ENCODE data around the gene SRSF9.
"Not testable (repeated sequence)": the region's sequence is repeated elsewhere in the genome, so short reads cannot be mapped to it uniquely, and the experiment has no call there.

Gene SRSF9

DNA sequence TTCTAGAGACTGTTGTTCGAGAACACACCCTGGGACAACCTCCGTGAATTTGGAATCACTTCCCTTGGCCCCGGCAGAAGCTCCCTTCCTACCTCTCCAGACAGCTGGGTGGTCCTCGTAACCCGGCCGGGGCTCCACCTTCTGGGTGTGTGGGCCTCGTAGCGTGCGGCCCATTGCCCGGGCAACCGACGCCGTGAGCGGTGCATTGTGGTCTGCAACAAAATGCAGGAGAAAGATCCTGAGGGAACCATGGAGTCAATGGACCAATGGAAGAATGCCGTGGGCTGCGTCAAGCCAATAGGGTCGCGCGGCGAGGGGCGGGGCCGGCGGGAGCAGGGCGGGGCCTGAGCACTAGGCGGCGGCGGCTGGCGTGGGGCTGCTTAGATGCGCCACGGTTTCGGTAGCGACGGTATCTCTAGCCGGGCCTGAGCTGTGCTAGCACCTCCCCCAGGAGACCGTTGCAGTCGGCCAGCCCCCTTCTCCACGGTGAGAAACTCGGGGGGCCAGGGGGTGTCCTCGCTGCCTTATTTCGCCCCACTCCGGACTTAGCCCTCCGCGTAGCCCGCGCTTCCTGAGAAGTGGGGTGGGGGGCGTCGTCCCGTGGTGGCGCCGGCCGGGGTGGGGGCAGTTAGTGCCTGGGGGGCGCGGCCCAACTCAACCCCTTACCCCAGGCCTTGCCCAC is 26.3 kb upstream of the SRSF9 start, which contains the start of gene DYNLL1:
Gene DYNLL1, plus strand, starts transcription at position 383 of the 682 bp plus-strand sequence. CDS start 309 bp downstream, outside the sequence.
- Histone ChIP-seq H3K4me2 (ENCODE audit: low read length) (peak within 1 kb of the TSS; percentile 90), H3K27me3 (ENCODE audit: control insufficient read depth, insufficient read depth, low read length) (no peaks in the 10 kb centered on the region), H3K36me3 (ENCODE audit: insufficient read depth, low read length) (peaks cover 19% of the 10 kb centered on the region), H3K9ac (ENCODE audit: low read depth, low read length) (peak within 1 kb of the TSS; percentile 90), H3K9me3 (replicated peaks; ENCODE audit: low read length) (no peaks in the 10 kb centered on the region), H3K4me1 (ENCODE audit: control insufficient read depth, insufficient read depth, low read length) (peaks cover 15% of the 10 kb centered on the region), H3K4me3 (ENCODE audit: low read length) (peak within 1 kb of the TSS; percentile 97)

GRCh38 chr12:120495186-120495730 is 25.7 kb upstream of the SRSF9 start:
- no peaks in the 10 kb centered on the region for H3K9me3 ChIP-seq (replicated peaks; ENCODE audit: low read length)
- H3K9ac ChIP-seq (ENCODE audit: low read depth, low read length): peak overlapping the region; percentile 55
- no peaks in the 10 kb centered on the region for H3K27me3 ChIP-seq (ENCODE audit: control insufficient read depth, insufficient read depth, low read length)
- peaks cover 19% of the 10 kb centered on the region for H3K36me3 ChIP-seq (ENCODE audit: insufficient read depth, low read length)
- peak overlapping the region; percentile 90 for H3K4me2 ChIP-seq (ENCODE audit: low read length)
- H3K4me1 ChIP-seq (ENCODE audit: control insufficient read depth, insufficient read depth, low read length): peaks cover 15% of the 10 kb centered on the region
- H3K4me3 ChIP-seq (ENCODE audit: low read length): peak overlapping the region; percentile 97

- no peaks in the 10 kb centered on the region for H3K27me3 ChIP-seq (ENCODE audit: control insufficient read depth, insufficient read depth, low read length)
- H3K9me3 ChIP-seq (replicated peaks; ENCODE audit: low read length): no peaks in the 10 kb centered on the region
- no peak overlapping the region for H3K4me2 ChIP-seq (ENCODE audit: low read length)
- peaks cover 6% of the 10 kb centered on the region for H3K36me3 ChIP-seq (ENCODE audit: insufficient read depth, low read length)
- H3K4me1 ChIP-seq (ENCODE audit: control insufficient read depth, insufficient read depth, low read length): peaks cover 4% of the 10 kb centered on the region
- H3K9ac ChIP-seq (ENCODE audit: low read depth, low read length): no peak overlapping the region
- no peak overlapping the region for H3K4me3 ChIP-seq (ENCODE audit: low read length)
These were observed 21.4 kb upstream of the SRSF9 start for GRCh38 chr12:120490833-120491512.

- H3K9me3 ChIP-seq (replicated peaks; ENCODE audit: low read length): no peaks in the 10 kb centered on the region
- H3K4me3 ChIP-seq (ENCODE audit: low read length): no peak overlapping the region
- no peaks in the 10 kb centered on the region for H3K27me3 ChIP-seq (ENCODE audit: control insufficient read depth, insufficient read depth, low read length)
- H3K4me1 ChIP-seq (ENCODE audit: control insufficient read depth, insufficient read depth, low read length): peaks cover 4% of the 10 kb centered on the region
- H3K36me3 ChIP-seq (ENCODE audit: insufficient read depth, low read length): peaks cover 6% of the 10 kb centered on the region
- H3K9ac ChIP-seq (ENCODE audit: low read depth, low read length): no peak overlapping the region
- H3K4me2 ChIP-seq (ENCODE audit: low read length): no peak overlapping the region
These were observed 20.8 kb upstream of the SRSF9 start for GRCh38 chr12:120490325-120490724.

DNA sequence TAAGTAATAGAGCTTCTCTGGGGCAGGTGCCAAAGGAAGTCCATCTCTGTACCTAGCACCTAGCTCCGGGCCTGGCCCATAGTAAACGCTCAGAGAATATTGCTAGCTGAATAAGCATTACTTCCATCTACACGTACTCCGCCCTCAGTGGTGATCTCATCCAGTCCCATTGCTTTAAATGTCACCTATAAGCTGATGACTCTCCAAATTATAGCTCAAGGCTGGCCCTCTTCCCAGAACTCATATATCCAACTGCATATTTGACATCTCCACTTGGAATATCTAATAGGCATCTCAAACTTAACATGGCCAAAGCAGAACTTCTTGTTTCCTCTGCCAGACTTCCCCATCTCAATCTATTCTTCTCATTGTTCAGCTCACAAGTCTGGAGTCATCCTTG is 19.5 kb upstream of the SRSF9 start:
- no peak overlapping the region for H3K9ac ChIP-seq (ENCODE audit: low read depth, low read length)
- no peaks in the 10 kb centered on the region for H3K9me3 ChIP-seq (replicated peaks; ENCODE audit: low read length)
- no peaks in the 10 kb centered on the region for H3K27me3 ChIP-seq (ENCODE audit: control insufficient read depth, insufficient read depth, low read length)

GRCh38 chr12:120488057-120488640 is 18.6 kb upstream of the SRSF9 start:
- no peaks in the 10 kb centered on the region for H3K9me3 ChIP-seq (replicated peaks; ENCODE audit: low read length)
- no peak overlapping the region for H3K9ac ChIP-seq (ENCODE audit: low read depth, low read length)
- peaks cover 6% of the 10 kb centered on the region for H3K36me3 ChIP-seq (ENCODE audit: insufficient read depth, low read length)
- H3K27me3 ChIP-seq (ENCODE audit: control insufficient read depth, insufficient read depth, low read length): no peaks in the 10 kb centered on the region
- no peak overlapping the region for H3K4me2 ChIP-seq (ENCODE audit: low read length)
- H3K4me1 ChIP-seq (ENCODE audit: control insufficient read depth, insufficient read depth, low read length): no peaks in the 10 kb centered on the region
- H3K4me3 ChIP-seq (ENCODE audit: low read length): no peak overlapping the region

More for the DNA sequence above, 19.5 kb upstream of the SRSF9 start:
- peaks cover 6% of the 10 kb centered on the region for H3K36me3 ChIP-seq (ENCODE audit: insufficient read depth, low read length)
- H3K4me3 ChIP-seq (ENCODE audit: low read length): no peak overlapping the region
- H3K4me2 ChIP-seq (ENCODE audit: low read length): no peak overlapping the region
- no peaks in the 10 kb centered on the region for H3K4me1 ChIP-seq (ENCODE audit: control insufficient read depth, insufficient read depth, low read length)

- H3K27me3 ChIP-seq (ENCODE audit: control insufficient read depth, insufficient read depth, low read length); H3K4me2 ChIP-seq (ENCODE audit: low read length); H3K36me3 ChIP-seq (ENCODE audit: insufficient read depth, low read length); H3K9me3 ChIP-seq (replicated peaks; ENCODE audit: low read length); H3K4me1 ChIP-seq (ENCODE audit: control insufficient read depth, insufficient read depth, low read length); H3K4me3 ChIP-seq (ENCODE audit: low read length); H3K9ac ChIP-seq (ENCODE audit: low read depth, low read length): not testable (repeated sequence)
These were observed 18.0 kb upstream of the SRSF9 start for GRCh38 chr12:120487552-120487951.

DNA sequence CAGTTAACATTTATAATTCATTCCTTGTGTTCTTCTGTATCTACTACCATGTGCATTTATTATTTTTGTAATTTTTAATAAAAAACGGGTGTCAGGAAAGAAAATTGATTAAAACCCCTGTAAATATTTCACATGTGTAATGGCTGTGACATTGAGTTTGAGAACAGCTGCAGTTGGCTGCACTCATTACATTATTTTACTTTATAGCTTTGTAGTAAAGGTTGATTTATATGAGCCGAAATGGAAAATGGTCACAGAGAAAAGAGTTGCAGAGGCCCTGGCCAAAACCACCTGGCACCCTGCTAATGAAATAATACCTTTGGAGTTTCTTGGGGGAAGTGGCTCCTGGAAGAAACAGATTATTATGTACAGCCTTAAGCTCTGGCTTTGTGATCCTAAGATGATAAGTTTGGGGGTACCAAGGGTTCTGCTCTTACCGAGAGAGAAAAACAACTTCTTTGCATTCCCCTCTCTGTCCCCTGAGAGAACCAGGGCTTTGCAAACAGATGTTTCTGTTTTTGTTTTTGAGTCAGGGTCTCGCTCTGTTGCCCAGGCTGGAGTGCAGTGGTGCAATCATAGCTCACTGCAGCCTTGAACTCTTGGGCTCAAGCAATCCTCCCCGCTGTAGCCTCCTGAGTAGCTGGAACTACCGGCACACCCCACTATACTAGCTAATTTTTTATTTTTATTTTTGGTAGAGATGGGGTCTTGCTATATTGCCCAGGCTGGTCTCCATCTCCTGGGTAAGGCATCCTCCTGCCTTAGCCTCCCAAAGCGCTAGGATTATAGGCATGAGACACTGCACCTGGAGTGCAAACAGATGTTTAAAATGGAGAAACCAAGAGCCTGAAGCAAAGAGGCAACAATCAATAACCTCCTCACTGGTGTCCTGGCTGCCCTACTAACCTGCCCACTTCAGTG is 16.7 kb upstream of the SRSF9 start:
- Histone ChIP-seq H3K4me3 (ENCODE audit: low read length) (no peak overlapping the region), H3K36me3 (ENCODE audit: insufficient read depth, low read length) (no peaks in the 10 kb centered on the region), H3K27me3 (ENCODE audit: control insufficient read depth, insufficient read depth, low read length) (no peaks in the 10 kb centered on the region), H3K9ac (ENCODE audit: low read depth, low read length) (no peak overlapping the region), H3K4me1 (ENCODE audit: control insufficient read depth, insufficient read depth, low read length) (no peaks in the 10 kb centered on the region), H3K4me2 (ENCODE audit: low read length) (no peak overlapping the region), H3K9me3 (replicated peaks; ENCODE audit: low read length) (no peaks in the 10 kb centered on the region)

DNA sequence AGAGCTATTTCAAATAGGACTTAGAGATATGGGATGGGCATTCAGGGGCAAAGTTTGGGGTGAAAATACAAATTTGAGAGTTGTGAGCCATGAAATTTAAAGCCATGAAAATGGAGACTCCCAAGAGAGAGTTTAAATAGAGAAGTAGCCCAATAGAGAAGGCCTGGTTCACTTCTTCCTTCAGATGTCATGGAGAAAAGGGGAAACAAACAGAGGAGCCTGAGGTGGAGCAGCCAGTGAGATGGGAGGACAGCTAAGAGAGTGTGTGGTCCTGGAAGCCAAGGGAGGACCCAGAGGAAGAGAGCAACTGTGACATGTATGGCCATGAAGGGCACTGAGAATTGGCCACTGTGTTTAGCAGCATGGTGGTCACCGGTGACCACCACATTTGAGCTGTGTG is 14.1 kb upstream of the SRSF9 start:
- Histone ChIP-seq H3K4me3 (ENCODE audit: low read length) (no peak overlapping the region), H3K9me3 (replicated peaks; ENCODE audit: low read length) (no peaks in the 10 kb centered on the region), H3K9ac (ENCODE audit: low read depth, low read length) (no peak overlapping the region), H3K27me3 (ENCODE audit: control insufficient read depth, insufficient read depth, low read length) (no peaks in the 10 kb centered on the region), H3K4me2 (ENCODE audit: low read length) (no peak overlapping the region), H3K36me3 (ENCODE audit: insufficient read depth, low read length) (no peaks in the 10 kb centered on the region), H3K4me1 (ENCODE audit: control insufficient read depth, insufficient read depth, low read length) (no peaks in the 10 kb centered on the region)

DNA sequence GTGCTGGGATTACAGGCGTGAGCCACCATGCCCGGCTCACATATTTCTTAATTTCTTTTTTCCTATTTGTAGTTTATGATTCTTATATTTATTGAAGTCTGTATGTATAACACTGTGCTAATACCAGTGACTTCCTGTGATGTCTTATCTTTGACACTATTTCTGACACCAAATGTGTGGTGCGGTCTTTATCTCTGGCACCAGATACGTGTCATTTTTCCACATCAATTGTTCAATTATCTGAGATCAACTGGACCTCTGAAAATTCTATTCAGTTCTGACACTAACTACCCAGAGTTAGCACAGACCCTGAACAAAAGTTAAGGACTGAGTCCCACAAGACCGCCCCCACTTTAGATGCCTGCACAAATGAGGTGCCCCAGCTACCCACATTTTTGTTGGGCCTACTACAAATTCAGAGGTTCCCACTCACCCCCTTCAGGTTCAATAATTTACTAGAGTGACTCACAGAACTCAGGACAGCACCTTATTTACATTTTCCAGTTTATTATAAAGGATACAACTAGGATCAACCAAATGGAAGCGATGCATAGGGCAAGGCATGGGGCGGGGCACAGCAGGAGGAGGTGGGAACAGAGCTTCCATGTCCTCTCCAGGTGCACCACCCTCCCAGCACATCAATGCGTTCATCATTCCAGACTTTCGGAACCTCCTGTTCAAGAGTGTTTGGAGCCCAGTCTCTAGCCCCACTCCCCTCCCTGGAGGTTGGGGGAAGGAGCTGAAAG is 11.6 kb upstream of the SRSF9 start:
- Histone ChIP-seq H3K4me2 (ENCODE audit: low read length) (no peak overlapping the region), H3K4me1 (ENCODE audit: control insufficient read depth, insufficient read depth, low read length) (no peaks in the 10 kb centered on the region), H3K27me3 (ENCODE audit: control insufficient read depth, insufficient read depth, low read length) (no peaks in the 10 kb centered on the region), H3K9ac (ENCODE audit: low read depth, low read length) (no peak overlapping the region), H3K4me3 (ENCODE audit: low read length) (no peak overlapping the region), H3K9me3 (replicated peaks; ENCODE audit: low read length) (no peaks in the 10 kb centered on the region), H3K36me3 (ENCODE audit: insufficient read depth, low read length) (no peaks in the 10 kb centered on the region)

All from skeletal muscle satellite cell (primary cell).